IPS-11a (cell line): ENCODE data around the gene CNTN1.

Experiments
- H3K4me3 ChIP-seq: one replicate; pipeline ENCODE4 v1.5.1; 2013; ENCODE audit warnings: low read depth, low read length, control low read depth

Gene CNTN1

GRCh38 chr12:40691913-40692764 is at the start of gene CNTN1:
CNTN1 (plus strand) TSS chr12:40692439.
- peak within 1 kb of the TSS; percentile 73 for H3K4me3 ChIP-seq

- no peak overlapping the region for H3K4me3 ChIP-seq
Measured at GRCh38 chr12:40643506-40643905, 48.7 kb upstream of the CNTN1 start.

GRCh38 chr12:40643976-40644375 is 48.3 kb upstream of the CNTN1 start:
- H3K4me3 ChIP-seq, result no peak overlapping the region

- H3K4me3 ChIP-seq, result no peak overlapping the region
Measured at GRCh38 chr12:40644708-40645107, 47.5 kb upstream of the CNTN1 start.

GRCh38 chr12:40645361-40645760 is 46.9 kb upstream of the CNTN1 start:
- H3K4me3 ChIP-seq, result no peak overlapping the region

GRCh38 chr12:40646456-40646855 is 45.8 kb upstream of the CNTN1 start:
- H3K4me3 ChIP-seq, result no peak overlapping the region

- no peak overlapping the region for H3K4me3 ChIP-seq
Measured at GRCh38 chr12:40646911-40647310, 45.3 kb upstream of the CNTN1 start.

- H3K4me3 ChIP-seq, result no peak overlapping the region
Measured at GRCh38 chr12:40647651-40648050, 44.6 kb upstream of the CNTN1 start.

GRCh38 chr12:40648519-40648918 is 43.7 kb upstream of the CNTN1 start:
- no peak overlapping the region for H3K4me3 ChIP-seq

GRCh38 chr12:40650038-40650704 is 42.1 kb upstream of the CNTN1 start:
- H3K4me3 ChIP-seq, result no peak overlapping the region

- H3K4me3 ChIP-seq, result no peak overlapping the region
Measured at GRCh38 chr12:40655451-40655850, 36.8 kb upstream of the CNTN1 start.

GRCh38 chr12:40662366-40662765 is 29.9 kb upstream of the CNTN1 start:
- H3K4me3 ChIP-seq, result no peak overlapping the region

GRCh38 chr12:40663781-40664180 is 28.5 kb upstream of the CNTN1 start:
- no peak overlapping the region for H3K4me3 ChIP-seq

GRCh38 chr12:40668099-40668529 is 24.1 kb upstream of the CNTN1 start:
- H3K4me3 ChIP-seq, result no peak overlapping the region

- H3K4me3 ChIP-seq, result no peak overlapping the region
Measured at GRCh38 chr12:40672741-40673271, 19.4 kb upstream of the CNTN1 start.

GRCh38 chr12:40681148-40681547 is 11.1 kb upstream of the CNTN1 start:
- no peak overlapping the region for H3K4me3 ChIP-seq

GRCh38 chr12:40684986-40685385 is 7.3 kb upstream of the CNTN1 start:
- H3K4me3 ChIP-seq, result no peak overlapping the region

- H3K4me3 ChIP-seq, result no peak overlapping the region
Measured at GRCh38 chr12:40688085-40688725, 4.0 kb upstream of the CNTN1 start.

GRCh38 chr12:40689576-40689975 is 2.7 kb upstream of the CNTN1 start:
- H3K4me3 ChIP-seq, result no peak overlapping the region

GRCh38 chr12:40692765-40693206 is 547 bp downstream of the CNTN1 start:
- H3K4me3 ChIP-seq, result peak overlapping the region; percentile 73

- peak overlapping the region; percentile 73 for H3K4me3 ChIP-seq
Measured at GRCh38 chr12:40693207-40693821, 1.1 kb downstream of the CNTN1 start.
